ENCODE results near the gene IL22RA2. TPM values are rescaled to one million over a fixed set of nuclear protein-coding genes. Genes with fewer than 3 reads are reported as not detected.

IL22RA2 gene
- total and polyA plus RNA-seq, 9 of the 15 experiments (the other 6 are each of a cell fraction or from before 2014, with no cell fraction given), result 0.03 TPM; not detected in 8

DNA sequence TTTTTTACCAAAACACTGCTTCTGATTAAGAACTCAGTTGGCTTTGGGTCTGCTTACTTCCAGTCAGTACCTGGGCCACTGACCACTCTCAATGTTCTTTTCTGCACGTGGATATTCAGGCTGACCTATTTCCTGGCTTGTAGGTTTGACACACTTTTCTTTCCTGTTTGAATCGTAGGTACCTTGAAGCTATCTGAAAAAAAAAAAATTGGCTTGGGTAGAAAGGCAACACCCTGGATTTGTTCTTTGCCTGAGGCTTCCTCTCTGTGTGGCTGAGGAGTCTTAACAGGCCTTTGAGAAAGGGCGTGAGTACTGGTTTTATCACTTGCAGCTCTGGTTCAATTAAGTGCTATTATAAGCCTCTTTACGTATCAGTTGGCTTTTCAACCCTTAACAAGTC, 68.1 kb downstream of the IL22RA2 start:
- H3K4me2 ChIP-seq (ENCODE audit: insufficient read depth, low read length), result no peak overlapping the region
- no peaks in the 10 kb centered on the region for H3K9me1 ChIP-seq (ENCODE audit: control insufficient read depth, insufficient read depth, low read length)
- no peaks in the 10 kb centered on the region for H3K4me1 ChIP-seq (replicated peaks in 1 of 2; ENCODE audit: control insufficient read depth in 2 of 2, insufficient read depth in 2 of 2, low read length in 2 of 2)
- H3K36me3 ChIP-seq (ENCODE audit: control insufficient read depth, insufficient read depth, low read length), result no peaks in the 10 kb centered on the region
- no peaks in the 10 kb centered on the region for H4K20me1 ChIP-seq (replicated peaks; ENCODE audit: control insufficient read depth, insufficient read depth, low read length)
- no peak overlapping the region for H3K27ac ChIP-seq (ENCODE audit: extremely low read depth, low read depth, low read length)
- no peak overlapping the region for H2AFZ ChIP-seq (ENCODE audit: low read depth, low read length)
- no peaks in the 10 kb centered on the region for H3K79me2 ChIP-seq (ENCODE audit: control insufficient read depth, insufficient read depth, low read length)
- H3K9me3 ChIP-seq (replicated peaks; ENCODE audit: control insufficient read depth, insufficient read depth, low read depth, low read length), result no peaks in the 10 kb centered on the region
- no peak for DNase-seq (ENCODE audit: extremely low read depth in 1 of 4, low spot score in 3 of 4)
- intact Hi-C loops (cut with micrococcal nuclease), result no loop called here
- no peak overlapping the region for H3K9ac ChIP-seq (ENCODE audit: insufficient read depth in 1 of 2, low read depth in 2 of 2, low read length in 2 of 2)
- TF ChIP-seq RBM34 (IDR thresholded peaks at IDR 0.05; ENCODE audit: borderline replicate concordance, insufficient read depth, low read length), result no peak
- no peak for ATAC-seq
- POLR2A ChIA-PET, result no interaction called here
- H3K4me3 ChIP-seq, result no peak overlapping the region
- no peak for FAIRE-seq
- WGBS (ENCODE audit: insufficient coverage, low coverage, missing lambda C conversion rate), result 0% methylated on average over 4 of the region's 4 CpGs
- no peaks in the 10 kb centered on the region; a peak in 1 of 5 replicates for H3K27me3 ChIP-seq (ENCODE audit: control insufficient read depth in 2 of 2, insufficient read depth in 2 of 2, low read length in 2 of 2)
- BruUV-seq (replicated peaks), result no TSS peak
- CTCF ChIA-PET (ENCODE audit: low intra/inter-chr PET ratio), result no interaction called here
- in situ Hi-C loops (cut with MboI), result no loop called here

DNA sequence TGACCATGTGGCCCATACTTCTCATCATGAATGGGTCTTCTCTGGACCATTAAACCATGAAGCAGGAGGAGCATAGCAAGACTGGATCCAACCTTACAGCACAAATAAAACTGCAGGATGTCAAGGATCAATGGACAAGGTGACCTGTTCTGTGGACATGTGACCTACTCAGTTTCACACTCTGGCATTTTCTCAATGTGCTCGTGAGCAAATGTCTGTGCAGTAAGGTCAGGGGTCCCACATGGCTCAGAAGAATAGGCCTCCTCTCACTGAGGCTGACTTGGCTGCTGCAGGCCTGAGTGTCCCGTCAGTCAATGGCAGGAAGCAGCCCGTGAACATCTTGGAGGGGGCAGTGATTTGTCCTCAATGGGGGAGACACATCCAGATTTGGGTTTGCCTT, 68.5 kb downstream of the IL22RA2 start:
- Histone ChIP-seq H3K27ac (ENCODE audit: extremely low read depth, low read depth, low read length) (no peak overlapping the region), H3K9me3 (replicated peaks; ENCODE audit: control insufficient read depth, insufficient read depth, low read depth, low read length) (no peaks in the 10 kb centered on the region), H3K9me1 (ENCODE audit: control insufficient read depth, insufficient read depth, low read length) (no peaks in the 10 kb centered on the region), H3K4me2 (ENCODE audit: insufficient read depth, low read length) (no peak overlapping the region), H3K36me3 (ENCODE audit: control insufficient read depth, insufficient read depth, low read length) (no peaks in the 10 kb centered on the region), H3K79me2 (ENCODE audit: control insufficient read depth, insufficient read depth, low read length) (no peaks in the 10 kb centered on the region), H3K4me1 (replicated peaks in 1 of 2; ENCODE audit: control insufficient read depth in 2 of 2, insufficient read depth in 2 of 2, low read length in 2 of 2) (no peaks in the 10 kb centered on the region), H3K4me3 (no peak overlapping the region), H3K9ac (ENCODE audit: insufficient read depth in 1 of 2, low read depth in 2 of 2, low read length in 2 of 2) (no peak overlapping the region), H4K20me1 (replicated peaks; ENCODE audit: control insufficient read depth, insufficient read depth, low read length) (no peaks in the 10 kb centered on the region), H3K27me3 (ENCODE audit: control insufficient read depth in 2 of 2, insufficient read depth in 2 of 2, low read length in 2 of 2) (no peaks in the 10 kb centered on the region; a peak in 1 of 5 replicates), H2AFZ (ENCODE audit: low read depth, low read length) (no peak overlapping the region)
- BruUV-seq (replicated peaks), result no TSS peak
- ChIA-PET CTCF (ENCODE audit: low intra/inter-chr PET ratio) (interaction anchor here (0.7 kb wide), 1 partner anchor 9 kb away, joined by 3 read pairs; no protein-coding TSS in a partner anchor), POLR2A (no interaction called here)
- FAIRE-seq (no peak), DNase-seq (ENCODE audit: extremely low read depth in 1 of 4, low spot score in 3 of 4) (no peak), ATAC-seq (no peak)
- intact Hi-C loops (cut with micrococcal nuclease) (no loop called here), in situ Hi-C loops (cut with MboI) (no loop called here)
- 0% methylated on average over 3 of the region's 3 CpGs for WGBS (ENCODE audit: insufficient coverage, low coverage, missing lambda C conversion rate)
- TF ChIP-seq, protein P1, sequence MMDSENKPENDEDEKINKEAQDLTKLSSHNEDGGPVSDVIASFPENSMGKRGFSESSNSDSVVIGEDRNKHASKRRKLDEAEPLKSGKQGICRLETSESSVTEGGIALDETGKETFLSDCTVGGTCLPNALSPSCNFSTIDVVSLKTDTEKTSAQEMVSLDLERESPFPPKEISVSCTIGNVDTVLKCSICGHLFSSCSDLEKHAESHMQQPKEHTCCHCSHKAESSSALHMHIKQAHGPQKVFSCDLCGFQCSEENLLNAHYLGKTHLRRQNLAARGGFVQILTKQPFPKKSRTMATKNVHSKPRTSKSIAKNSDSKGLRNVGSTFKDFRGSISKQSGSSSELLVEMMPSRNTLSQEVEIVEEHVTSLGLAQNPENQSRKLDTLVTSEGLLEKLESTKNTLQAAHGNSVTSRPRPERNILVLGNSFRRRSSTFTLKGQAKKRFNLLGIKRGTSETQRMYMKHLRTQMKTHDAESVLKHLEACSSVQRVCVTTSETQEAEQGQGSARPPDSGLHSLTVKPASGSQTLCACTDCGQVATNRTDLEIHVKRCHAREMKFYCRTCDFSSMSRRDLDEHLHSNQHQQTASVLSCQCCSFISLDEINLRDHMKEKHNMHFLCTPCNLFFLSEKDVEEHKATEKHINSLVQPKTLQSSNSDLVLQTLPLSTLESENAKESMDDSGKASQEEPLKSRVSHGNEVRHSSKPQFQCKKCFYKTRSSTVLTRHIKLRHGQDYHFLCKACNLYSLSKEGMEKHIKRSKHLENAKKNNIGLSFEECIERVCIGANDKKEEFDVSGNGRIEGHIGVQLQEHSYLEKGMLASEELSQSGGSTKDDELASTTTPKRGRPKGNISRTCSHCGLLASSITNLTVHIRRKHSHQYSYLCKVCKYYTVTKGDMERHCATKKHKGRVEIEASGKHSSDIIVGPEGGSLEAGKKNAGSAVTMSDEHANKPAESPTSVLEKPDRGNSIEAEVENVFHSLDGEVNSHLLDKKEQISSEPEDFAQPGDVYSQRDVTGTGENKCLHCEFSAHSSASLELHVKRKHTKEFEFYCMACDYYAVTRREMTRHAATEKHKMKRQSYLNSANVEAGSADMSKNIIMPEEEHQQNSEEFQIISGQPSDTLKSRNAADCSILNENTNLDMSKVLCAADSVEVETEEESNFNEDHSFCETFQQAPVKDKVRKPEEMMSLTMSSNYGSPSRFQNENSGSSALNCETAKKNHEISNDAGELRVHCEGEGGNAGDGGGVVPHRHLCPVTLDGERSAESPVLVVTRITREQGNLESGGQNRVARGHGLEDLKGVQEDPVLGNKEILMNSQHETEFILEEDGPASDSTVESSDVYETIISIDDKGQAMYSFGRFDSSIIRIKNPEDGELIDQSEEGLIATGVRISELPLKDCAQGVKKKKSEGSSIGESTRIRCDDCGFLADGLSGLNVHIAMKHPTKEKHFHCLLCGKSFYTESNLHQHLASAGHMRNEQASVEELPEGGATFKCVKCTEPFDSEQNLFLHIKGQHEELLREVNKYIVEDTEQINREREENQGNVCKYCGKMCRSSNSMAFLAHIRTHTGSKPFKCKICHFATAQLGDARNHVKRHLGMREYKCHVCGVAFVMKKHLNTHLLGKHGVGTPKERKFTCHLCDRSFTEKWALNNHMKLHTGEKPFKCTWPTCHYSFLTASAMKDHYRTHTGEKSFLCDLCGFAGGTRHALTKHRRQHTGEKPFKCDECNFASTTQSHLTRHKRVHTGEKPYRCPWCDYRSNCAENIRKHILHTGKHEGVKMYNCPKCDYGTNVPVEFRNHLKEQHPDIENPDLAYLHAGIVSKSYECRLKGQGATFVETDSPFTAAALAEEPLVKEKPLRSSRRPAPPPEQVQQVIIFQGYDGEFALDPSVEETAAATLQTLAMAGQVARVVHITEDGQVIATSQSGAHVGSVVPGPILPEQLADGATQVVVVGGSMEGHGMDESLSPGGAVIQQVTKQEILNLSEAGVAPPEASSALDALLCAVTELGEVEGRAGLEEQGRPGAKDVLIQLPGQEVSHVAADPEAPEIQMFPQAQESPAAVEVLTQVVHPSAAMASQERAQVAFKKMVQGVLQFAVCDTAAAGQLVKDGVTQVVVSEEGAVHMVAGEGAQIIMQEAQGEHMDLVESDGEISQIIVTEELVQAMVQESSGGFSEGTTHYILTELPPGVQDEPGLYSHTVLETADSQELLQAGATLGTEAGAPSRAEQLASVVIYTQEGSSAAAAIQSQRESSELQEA (IDR thresholded peaks at IDR 0.05; ENCODE audit: low read depth), result no peak
- no peak for TF ChIP-seq FOXO4 (CRISPR knock-in tag; IDR thresholded peaks at IDR 0.05)
- no peak for TF ChIP-seq CCNT2 (IDR thresholded peaks at IDR 0.05; ENCODE audit: borderline replicate concordance, extremely low read depth, insufficient read length, low read depth, low read length)

Data from K562 (cell line).